ENCODE data around the gene CEP20.
"Not testable (repeated sequence)": the region's sequence is repeated elsewhere in the genome, so short reads cannot be mapped to it uniquely, and the experiment has no call there.

Gene CEP20

GRCh38 chr16:15858921-15859668 lies 29.3 kb downstream of the CEP20 start:
- no peak for DNase-seq (ENCODE audit: low read depth in 2 of 2)

GRCh38 chr16:15857724-15858560 lies 30.5 kb downstream of the CEP20 start:
- DNase-seq (ENCODE audit: low read depth in 2 of 2): no peak

- no peak for DNase-seq (ENCODE audit: low read depth in 2 of 2)
Observed at GRCh38 chr16:15856901-15857698, 31.3 kb downstream of the CEP20 start, which contains the start of gene MYH11. MYH11 (minus strand) TSS chr16:15857028; CDS start chr16:15838252, 18,776 bp downstream.

- DNase-seq (ENCODE audit: low read depth in 2 of 2): no peak
Observed at GRCh38 chr16:15856182-15856581, 32.2 kb downstream of the CEP20 start.

- no peak for DNase-seq (ENCODE audit: low read depth in 2 of 2)
Observed at GRCh38 chr16:15855704-15856003, 32.7 kb downstream of the CEP20 start.

- no peak for DNase-seq (ENCODE audit: low read depth in 2 of 2)
Observed at GRCh38 chr16:15854906-15855703, 33.3 kb downstream of the CEP20 start.

- DNase-seq (ENCODE audit: low read depth in 2 of 2): no peak
Observed at GRCh38 chr16:15854061-15854460, 34.3 kb downstream of the CEP20 start.

GRCh38 chr16:15853021-15853420 lies 35.4 kb downstream of the CEP20 start:
- DNase-seq (ENCODE audit: low read depth in 2 of 2): no peak

- not testable (repeated sequence) for DNase-seq (ENCODE audit: low read depth in 2 of 2)
Observed at GRCh38 chr16:15850555-15850954, 37.8 kb downstream of the CEP20 start.

- no peak for DNase-seq (ENCODE audit: low read depth in 2 of 2)
Observed at GRCh38 chr16:15849209-15849981, 39.0 kb downstream of the CEP20 start.

GRCh38 chr16:15847611-15848175 lies 40.7 kb downstream of the CEP20 start:
- no peak for DNase-seq (ENCODE audit: low read depth in 2 of 2)

GRCh38 chr16:15846510-15846909 lies 41.9 kb downstream of the CEP20 start:
- DNase-seq (ENCODE audit: low read depth in 2 of 2): no peak

- no peak for DNase-seq (ENCODE audit: low read depth in 2 of 2)
Observed at GRCh38 chr16:15843635-15844279, 44.6 kb downstream of the CEP20 start.

- DNase-seq (ENCODE audit: low read depth in 2 of 2): not testable (repeated sequence)
Observed at GRCh38 chr16:15839204-15839603, 49.2 kb downstream of the CEP20 start.

GRCh38 chr16:15837761-15838160 lies 50.6 kb downstream of the CEP20 start:
- no peak for DNase-seq (ENCODE audit: low read depth in 2 of 2)

GRCh38 chr16:15836965-15837611 lies 51.3 kb downstream of the CEP20 start:
- no peak for DNase-seq (ENCODE audit: low read depth in 2 of 2)

GRCh38 chr16:15836074-15836473 lies 52.3 kb downstream of the CEP20 start:
- no peak for DNase-seq (ENCODE audit: low read depth in 2 of 2)

- DNase-seq (ENCODE audit: low read depth in 2 of 2): no peak
Observed at GRCh38 chr16:15835136-15835878, 53.1 kb downstream of the CEP20 start.

- no peak for DNase-seq (ENCODE audit: low read depth in 2 of 2)
Observed at GRCh38 chr16:15834502-15834901, 53.9 kb downstream of the CEP20 start.

Measured in stimulated activated CD8-positive, alpha-beta memory T cell treated with anti-CD3 and anti-CD28 coated beads, Interleukin-15, amount 100 ng/mL, for 4 hours (primary cell).